Measurements from ENCODE around the gene FLNB. TPM values are rescaled to one million over a fixed set of nuclear protein-coding genes. Genes with fewer than 3 reads are reported as not detected.

The FLNB gene
- total and polyA plus RNA-seq, 10 of the 15 experiments (the other 5 are each of a cell fraction or from before 2014, with no cell fraction given): 13.6 to 51.8 (median 26.4) TPM

GRCh38 chr3:58105196-58105595, 97.0 kb downstream of the FLNB start:
- WGBS (ENCODE audit: insufficient coverage, insufficient replicate concordance, low lambda C conversion rate, missing lambda C conversion rate): 70% methylated on average over 3 of the region's 3 CpGs
- POLR2A ChIA-PET: no interaction called here

More at GRCh38 chr3:58105196-58105595, 97.0 kb downstream of the FLNB start:
- Histone ChIP-seq H3K9me3 (replicated peaks; ENCODE audit: control insufficient read depth, insufficient read depth, low read length) (no peaks in the 10 kb centered on the region), H3K4me1 (ENCODE audit: control insufficient read depth, insufficient read depth, low read length) (no peaks in the 10 kb centered on the region), H3K36me3 (ENCODE audit: control insufficient read depth in 2 of 2, insufficient read depth in 2 of 2, low read length in 1 of 2) (peaks cover 13 to 17% of the 10 kb centered on the region in 2 experiments), H3K27me3 (replicated peaks in 1 of 2; ENCODE audit: control insufficient read depth in 2 of 2, insufficient read depth in 2 of 2, low read length in 1 of 2) (no peaks in the 10 kb centered on the region), H3K79me2 (ENCODE audit: control insufficient read depth, insufficient read depth, low read length) (no peaks in the 10 kb centered on the region), H3K27ac (ENCODE audit: control insufficient read depth, insufficient read depth) (no peak overlapping the region), H3K9ac (ENCODE audit: control insufficient read depth, insufficient read depth, low read length) (no peak overlapping the region), H4K20me1 (ENCODE audit: control insufficient read depth, insufficient read depth) (no peaks in the 10 kb centered on the region), H2AFZ (ENCODE audit: control insufficient read depth, low read depth, low read length) (no peak overlapping the region), H3K4me3 (no peak overlapping the region), H3K4me2 (ENCODE audit: control insufficient read depth, insufficient read depth) (no peak overlapping the region)
- TF ChIP-seq ETV6 (conservative IDR thresholded peaks at IDR 0.05 in 1 of 2, IDR thresholded peaks at IDR 0.05 in 1 of 2; ENCODE audit: borderline replicate concordance in 1 of 2, low read depth in 1 of 2): no peak
- no peak for TF ChIP-seq PRDM15 (CRISPR knock-in tag; IDR thresholded peaks at IDR 0.05)
- TF ChIP-seq YBX1 (IDR thresholded peaks at IDR 0.05): no peak
- TF ChIP-seq ZSCAN29 (IDR thresholded peaks at IDR 0.05): no peak
- TF ChIP-seq CUX1 (IDR thresholded peaks at IDR 0.05; ENCODE audit: insufficient replicate concordance, low read depth, low read length): no peak
- TF ChIP-seq MLLT1 (IDR thresholded peaks at IDR 0.05): no peak
- no peak for TF ChIP-seq JUNB (IDR thresholded peaks at IDR 0.05)
- no peak for TF ChIP-seq BRCA1 (IDR thresholded peaks at IDR 0.05; ENCODE audit: low read depth, low read length)
- no peak for TF ChIP-seq TCF12 (IDR thresholded peaks at IDR 0.05; ENCODE audit: low read depth, low read length)
- TF ChIP-seq HDAC6 (IDR thresholded peaks at IDR 0.05; ENCODE audit: unreplicated experiment): no peak
- TF ChIP-seq, protein P1, sequence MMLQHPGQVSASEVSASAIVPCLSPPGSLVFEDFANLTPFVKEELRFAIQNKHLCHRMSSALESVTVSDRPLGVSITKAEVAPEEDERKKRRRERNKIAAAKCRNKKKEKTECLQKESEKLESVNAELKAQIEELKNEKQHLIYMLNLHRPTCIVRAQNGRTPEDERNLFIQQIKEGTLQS (IDR thresholded peaks at IDR 0.05; ENCODE audit: borderline replicate concordance, extremely low read depth, low read depth, low read length): no peak
- ChIA-PET CTCF (interaction anchor here (0.6 kb wide), 1 partner anchor 39 kb away, joined by 3 read pairs; no protein-coding TSS in a partner anchor), RAD21 (ENCODE audit: unreplicated experiment) (no interaction called here), SMC1A (ENCODE audit: uncharacterized antibody, unreplicated experiment) (no interaction called here)
- intact Hi-C loops (cut with micrococcal nuclease; ENCODE audit: unreplicated experiment) (no loop called here), in situ Hi-C loops (cut with MboI) (no loop called here)
- FAIRE-seq (no peak), DNase-seq (ENCODE audit: low read depth, low spot score) (no peak), ATAC-seq (no peak)
- no TSS peak for BruUV-seq (replicated peaks)

Measured in GM12878 (cell line).